Measurements from ENCODE around the gene SLC4A11.
"Not testable (repeated sequence)": the region's sequence is repeated elsewhere in the genome, so short reads cannot be mapped to it uniquely, and the experiment has no call there.

SLC4A11 gene

DNA sequence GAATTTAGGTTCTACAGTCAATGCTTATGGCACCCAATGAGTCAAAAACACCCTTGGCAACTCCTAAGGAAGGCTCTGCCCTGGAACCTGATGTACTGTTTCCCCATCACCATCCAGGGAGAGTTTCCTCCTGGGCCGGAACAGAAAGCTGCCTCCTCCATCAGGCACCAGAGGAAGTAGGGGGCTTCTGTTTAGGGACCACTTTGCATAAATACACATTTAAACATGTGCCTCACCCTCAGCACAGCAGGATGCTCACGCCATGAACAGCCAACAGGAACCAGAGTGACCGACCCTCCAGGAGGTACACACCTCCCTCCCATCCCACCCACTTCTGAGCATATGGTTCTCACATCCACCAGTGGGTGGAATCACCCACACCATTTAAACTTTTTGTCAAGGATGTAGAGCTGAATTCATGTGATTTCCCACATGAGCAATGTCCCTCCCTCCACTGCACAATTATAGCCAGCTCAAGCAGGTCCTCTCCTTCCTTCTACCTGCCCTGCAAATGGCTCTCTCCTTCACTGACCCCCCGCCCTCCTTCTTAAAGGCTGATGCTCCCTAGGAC, 49.3 kb downstream of the SLC4A11 start:
- H3K9me3 ChIP-seq (ENCODE audit: control insufficient read depth, low read length): no peaks in the 10 kb centered on the region
- no peaks in the 10 kb centered on the region for H3K4me1 ChIP-seq (ENCODE audit: control insufficient read depth, insufficient read depth, low read length, poor library complexity, severe bottlenecking)
- DNase-seq: no peak
- no peaks in the 10 kb centered on the region for H3K27me3 ChIP-seq (replicated peaks; ENCODE audit: control insufficient read depth, insufficient read depth, low read length, poor library complexity, severe bottlenecking)
- no peak overlapping the region for H3K27ac ChIP-seq (ENCODE audit: insufficient read depth, low read length, poor library complexity, severe bottlenecking)
- no peak overlapping the region for H3K4me3 ChIP-seq (ENCODE audit: insufficient read depth, low read depth, low read length, poor library complexity, severe bottlenecking)
- H3K36me3 ChIP-seq (ENCODE audit: control insufficient read depth, insufficient read depth, low read length): peaks cover 35% of the 10 kb centered on the region

GRCh38 chr20:3188823-3189413, 50.1 kb downstream of the SLC4A11 start:
- peaks cover 28% of the 10 kb centered on the region for H3K36me3 ChIP-seq (ENCODE audit: control insufficient read depth, insufficient read depth, low read length)
- H3K27ac ChIP-seq (ENCODE audit: insufficient read depth, low read length, poor library complexity, severe bottlenecking): no peak overlapping the region
- no peaks in the 10 kb centered on the region for H3K9me3 ChIP-seq (ENCODE audit: control insufficient read depth, low read length)
- DNase-seq: no peak
- no peaks in the 10 kb centered on the region for H3K27me3 ChIP-seq (replicated peaks; ENCODE audit: control insufficient read depth, insufficient read depth, low read length, poor library complexity, severe bottlenecking)
- H3K4me1 ChIP-seq (ENCODE audit: control insufficient read depth, insufficient read depth, low read length, poor library complexity, severe bottlenecking): no peaks in the 10 kb centered on the region
- H3K4me3 ChIP-seq (ENCODE audit: insufficient read depth, low read depth, low read length, poor library complexity, severe bottlenecking): no peak overlapping the region

GRCh38 chr20:3187861-3188260, 51.1 kb downstream of the SLC4A11 start:
- not testable (repeated sequence) for DNase-seq
- peaks cover 20% of the 10 kb centered on the region for H3K36me3 ChIP-seq (ENCODE audit: control insufficient read depth, insufficient read depth, low read length)

DNA sequence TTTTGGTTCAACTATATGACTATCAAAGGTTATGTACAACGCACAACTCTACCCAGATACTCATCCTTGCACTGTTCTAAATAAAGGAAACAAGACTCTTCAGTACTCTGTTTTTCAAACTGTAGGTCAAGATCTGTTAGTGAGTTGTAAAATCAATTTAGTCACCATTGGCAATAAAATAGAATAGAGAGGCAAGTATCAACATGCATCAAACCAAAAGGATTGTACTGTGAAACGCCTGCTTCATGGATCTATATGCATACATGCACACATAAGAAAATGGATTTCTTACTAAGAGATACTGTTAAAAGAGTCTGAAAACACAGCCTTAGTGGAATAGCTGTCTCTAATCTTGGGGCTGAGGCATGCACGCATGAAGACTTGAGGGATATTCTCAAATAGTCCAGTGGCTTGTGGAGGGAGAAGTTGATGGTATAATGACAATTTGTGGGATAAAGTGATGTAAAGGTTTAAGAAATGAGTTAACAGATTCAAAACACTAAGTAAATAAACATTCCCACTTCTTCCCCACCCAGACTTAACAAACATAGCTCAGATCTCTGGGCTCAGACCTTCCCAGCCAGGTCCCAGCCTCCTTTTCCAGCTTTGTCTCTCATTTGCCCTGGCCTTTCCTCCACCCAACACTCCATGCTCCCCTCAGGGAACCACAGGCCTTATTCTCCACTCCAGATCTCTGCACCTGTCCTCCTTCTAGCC, 54.9 kb downstream of the SLC4A11 start:
- Histone ChIP-seq H3K9me3 (ENCODE audit: control insufficient read depth, low read length) (no peaks in the 10 kb centered on the region), H3K27me3 (replicated peaks; ENCODE audit: control insufficient read depth, insufficient read depth, low read length, poor library complexity, severe bottlenecking) (no peaks in the 10 kb centered on the region), H3K4me1 (ENCODE audit: control insufficient read depth, insufficient read depth, low read length, poor library complexity, severe bottlenecking) (no peaks in the 10 kb centered on the region), H3K4me3 (ENCODE audit: insufficient read depth, low read depth, low read length, poor library complexity, severe bottlenecking) (no peak overlapping the region), H3K27ac (ENCODE audit: insufficient read depth, low read length, poor library complexity, severe bottlenecking) (no peak overlapping the region), H3K36me3 (ENCODE audit: control insufficient read depth, insufficient read depth, low read length) (no peaks in the 10 kb centered on the region)
- no peak for DNase-seq

More at GRCh38 chr20:3187861-3188260, 51.1 kb downstream of the SLC4A11 start:
- H3K27ac ChIP-seq (ENCODE audit: insufficient read depth, low read length, poor library complexity, severe bottlenecking); H3K9me3 ChIP-seq (ENCODE audit: control insufficient read depth, low read length); H3K4me1 ChIP-seq (ENCODE audit: control insufficient read depth, insufficient read depth, low read length, poor library complexity, severe bottlenecking); H3K27me3 ChIP-seq (replicated peaks; ENCODE audit: control insufficient read depth, insufficient read depth, low read length, poor library complexity, severe bottlenecking); H3K4me3 ChIP-seq (ENCODE audit: insufficient read depth, low read depth, low read length, poor library complexity, severe bottlenecking): not testable (repeated sequence)

- not testable (repeated sequence) for H3K4me3 ChIP-seq (ENCODE audit: insufficient read depth, low read depth, low read length, poor library complexity, severe bottlenecking); H3K36me3 ChIP-seq (ENCODE audit: control insufficient read depth, insufficient read depth, low read length)
These were observed 56.6 kb downstream of the SLC4A11 start for GRCh38 chr20:3182429-3182828.

DNA sequence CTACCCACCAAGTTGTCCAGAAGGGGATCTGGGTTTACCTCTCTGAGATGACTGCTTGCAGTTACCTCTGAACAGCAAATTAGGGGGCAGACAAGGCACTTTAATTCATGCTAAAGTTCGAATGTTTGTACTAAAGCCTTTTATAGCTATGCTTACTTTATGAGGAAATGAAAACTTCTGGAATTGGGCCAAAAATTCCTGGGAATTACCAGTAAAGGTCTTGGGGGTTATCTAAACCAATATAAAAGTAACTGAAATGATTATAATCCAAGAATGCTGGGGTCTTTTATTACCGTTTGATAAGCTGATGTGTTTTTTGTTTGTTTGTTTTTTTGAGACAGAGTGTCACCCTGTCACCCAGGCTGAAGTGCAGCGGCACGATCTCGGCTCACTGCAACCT, 57.7 kb downstream of the SLC4A11 start:
- Histone ChIP-seq H3K4me1 (ENCODE audit: control insufficient read depth, insufficient read depth, low read length, poor library complexity, severe bottlenecking) (no peaks in the 10 kb centered on the region), H3K27ac (ENCODE audit: insufficient read depth, low read length, poor library complexity, severe bottlenecking) (no peak overlapping the region), H3K27me3 (replicated peaks; ENCODE audit: control insufficient read depth, insufficient read depth, low read length, poor library complexity, severe bottlenecking) (no peaks in the 10 kb centered on the region), H3K4me3 (ENCODE audit: insufficient read depth, low read depth, low read length, poor library complexity, severe bottlenecking) (no peak overlapping the region), H3K36me3 (ENCODE audit: control insufficient read depth, insufficient read depth, low read length) (no peaks in the 10 kb centered on the region), H3K9me3 (ENCODE audit: control insufficient read depth, low read length) (no peaks in the 10 kb centered on the region)
- DNase-seq: no peak

More at GRCh38 chr20:3182429-3182828, 56.6 kb downstream of the SLC4A11 start:
- H3K9me3 ChIP-seq (ENCODE audit: control insufficient read depth, low read length); H3K27ac ChIP-seq (ENCODE audit: insufficient read depth, low read length, poor library complexity, severe bottlenecking); DNase-seq; H3K27me3 ChIP-seq (replicated peaks; ENCODE audit: control insufficient read depth, insufficient read depth, low read length, poor library complexity, severe bottlenecking); H3K4me1 ChIP-seq (ENCODE audit: control insufficient read depth, insufficient read depth, low read length, poor library complexity, severe bottlenecking): not testable (repeated sequence)

DNA sequence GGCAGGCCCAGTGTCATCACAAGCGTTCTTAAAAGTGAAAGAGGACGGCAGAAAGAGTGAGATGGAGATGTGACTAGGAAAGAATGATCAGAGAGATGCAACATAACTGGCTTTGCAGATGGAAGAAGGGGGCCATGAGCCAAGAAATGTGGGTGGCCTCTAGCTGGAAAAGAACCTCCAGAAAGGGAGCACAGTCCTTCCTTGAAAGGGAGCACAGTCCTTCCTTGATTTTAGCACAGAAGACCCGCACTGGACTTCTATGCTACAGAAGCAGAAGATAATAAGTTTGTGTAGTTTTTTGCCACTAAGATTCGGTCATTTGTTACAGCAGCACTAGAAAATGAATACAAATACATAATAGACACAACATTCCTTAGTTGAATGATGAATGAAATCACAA, 58.7 kb downstream of the SLC4A11 start:
- no peak overlapping the region for H3K4me3 ChIP-seq (ENCODE audit: insufficient read depth, low read depth, low read length, poor library complexity, severe bottlenecking)
- no peak for DNase-seq

DNA sequence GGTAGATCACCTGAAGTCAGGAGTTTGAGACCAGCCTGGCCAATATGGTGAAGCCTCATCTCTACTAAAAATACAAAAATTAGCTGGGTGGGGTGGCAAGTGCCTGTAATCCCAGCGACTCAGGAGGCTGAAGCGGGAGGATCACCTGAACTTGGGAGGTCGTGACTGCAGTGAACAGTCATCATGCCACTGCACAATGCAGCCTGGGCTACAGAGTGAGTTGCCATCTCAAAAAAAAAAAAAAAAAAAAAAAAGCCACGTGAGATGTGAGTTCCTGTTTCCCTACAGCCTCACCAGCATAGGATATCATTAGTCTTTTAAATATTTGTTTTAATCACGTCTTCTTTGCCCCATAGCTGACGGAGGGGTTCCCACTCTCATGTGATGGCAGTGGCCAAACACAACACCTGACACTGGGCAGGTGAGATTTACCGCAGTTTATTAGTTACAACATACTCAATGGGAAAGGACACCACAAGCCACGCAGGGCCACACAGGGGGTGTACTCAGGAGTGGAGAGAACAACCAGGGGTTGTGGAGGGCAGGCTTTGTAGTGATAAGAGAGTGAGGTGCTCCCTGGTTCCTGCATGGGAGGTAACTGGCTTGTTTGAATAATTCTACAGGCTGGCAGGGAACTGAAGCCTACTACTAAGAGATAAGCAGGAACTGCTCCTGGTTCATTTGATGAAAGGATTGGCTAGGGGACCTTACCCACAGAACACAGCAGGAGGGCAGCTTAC, 61.1 kb downstream of the SLC4A11 start:
- Histone ChIP-seq H3K4me1 (ENCODE audit: control insufficient read depth, insufficient read depth, low read length, poor library complexity, severe bottlenecking) (peaks cover 10% of the 10 kb centered on the region), H3K27ac (ENCODE audit: insufficient read depth, low read length, poor library complexity, severe bottlenecking) (no peak overlapping the region), H3K9me3 (ENCODE audit: control insufficient read depth, low read length) (no peaks in the 10 kb centered on the region), H3K4me3 (ENCODE audit: insufficient read depth, low read depth, low read length, poor library complexity, severe bottlenecking) (no peak overlapping the region), H3K36me3 (ENCODE audit: control insufficient read depth, insufficient read depth, low read length) (no peaks in the 10 kb centered on the region), H3K27me3 (replicated peaks; ENCODE audit: control insufficient read depth, insufficient read depth, low read length, poor library complexity, severe bottlenecking) (peaks cover 3% of the 10 kb centered on the region)
- no peak for DNase-seq

More for the DNA sequence above, 58.7 kb downstream of the SLC4A11 start:
- H3K9me3 ChIP-seq (ENCODE audit: control insufficient read depth, low read length): no peaks in the 10 kb centered on the region
- no peak overlapping the region for H3K27ac ChIP-seq (ENCODE audit: insufficient read depth, low read length, poor library complexity, severe bottlenecking)
- no peaks in the 10 kb centered on the region for H3K4me1 ChIP-seq (ENCODE audit: control insufficient read depth, insufficient read depth, low read length, poor library complexity, severe bottlenecking)
- no peaks in the 10 kb centered on the region for H3K27me3 ChIP-seq (replicated peaks; ENCODE audit: control insufficient read depth, insufficient read depth, low read length, poor library complexity, severe bottlenecking)
- H3K36me3 ChIP-seq (ENCODE audit: control insufficient read depth, insufficient read depth, low read length): no peaks in the 10 kb centered on the region

Measured in effector memory CD4-positive, alpha-beta T cell (primary cell).